IPS-NIHi7 (cell line): Measurements from ENCODE around the gene BCR.
A peak's percentile ranks its signal among the peaks of the same experiment; 100 is the strongest.

Experiments
- DNase-seq: peaks from one replicate; pipeline ENCODE4 v3.0.0; 2012; ENCODE audit warnings: mixed read lengths; ENCODE audit errors: extremely low spot score

The BCR gene

DNA sequence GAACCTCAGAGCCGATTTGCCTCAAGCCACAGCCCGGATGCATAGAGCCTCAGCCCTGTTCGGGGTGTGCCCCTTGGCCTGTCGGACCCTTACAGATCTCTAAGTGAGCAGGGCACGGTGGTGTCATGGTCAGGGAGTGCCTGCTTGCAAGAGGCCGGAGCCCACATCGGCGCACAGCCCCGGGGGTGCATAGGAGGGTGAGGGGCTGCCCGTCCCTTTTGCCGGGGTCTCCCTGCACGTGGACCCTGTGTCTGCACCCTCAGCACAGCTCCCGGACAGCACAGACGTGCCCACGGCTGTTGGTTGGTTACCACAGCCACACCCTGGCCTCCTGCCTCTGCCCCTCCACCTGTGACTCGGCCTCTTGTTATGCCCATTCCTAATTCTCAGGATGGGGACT is 28.5 kb upstream of the BCR start:
- DNase-seq, result no peak

DNA sequence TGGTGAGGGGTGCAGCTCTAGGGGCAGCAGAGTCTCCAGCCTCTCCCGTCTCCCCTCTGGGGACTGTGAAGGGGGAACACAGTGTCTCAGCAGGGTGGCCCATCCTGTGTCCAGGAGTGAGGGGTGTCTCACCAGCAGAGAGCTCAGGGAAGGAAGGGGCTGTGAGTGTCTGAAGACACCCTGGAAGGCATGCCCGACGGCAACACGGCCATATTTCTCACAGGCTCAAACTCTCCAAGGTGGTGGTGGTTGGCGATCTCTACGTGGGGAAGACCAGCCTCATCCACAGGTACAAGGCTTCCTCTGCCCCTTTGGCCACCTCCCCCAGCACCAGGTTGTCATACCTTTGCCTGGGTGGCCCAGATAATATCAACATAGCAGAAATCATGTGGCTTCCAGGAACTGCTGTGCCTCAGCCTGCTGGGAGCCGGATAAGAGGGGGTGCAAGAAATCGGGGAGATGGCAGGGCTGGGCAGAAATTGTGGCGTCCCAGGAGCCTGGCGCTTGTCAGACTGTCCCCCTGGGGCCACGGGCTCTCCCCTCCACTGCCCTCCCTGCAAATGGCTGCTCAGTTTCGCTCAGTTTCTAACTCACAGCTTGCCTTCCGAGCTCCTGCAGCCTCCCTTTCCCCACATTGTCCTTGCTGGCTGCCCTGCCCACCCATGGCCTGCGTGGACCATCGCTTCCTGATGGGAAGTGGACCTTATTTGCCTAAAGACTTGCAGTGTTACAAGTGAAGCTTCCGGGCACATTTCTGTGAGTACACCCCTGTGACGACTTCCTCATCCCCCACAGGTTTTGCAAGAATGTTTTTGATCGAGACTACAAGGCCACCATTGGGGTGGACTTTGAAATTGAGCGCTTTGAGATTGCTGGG is 27.8 kb upstream of the BCR start:
- DNase-seq, result no peak

DNA sequence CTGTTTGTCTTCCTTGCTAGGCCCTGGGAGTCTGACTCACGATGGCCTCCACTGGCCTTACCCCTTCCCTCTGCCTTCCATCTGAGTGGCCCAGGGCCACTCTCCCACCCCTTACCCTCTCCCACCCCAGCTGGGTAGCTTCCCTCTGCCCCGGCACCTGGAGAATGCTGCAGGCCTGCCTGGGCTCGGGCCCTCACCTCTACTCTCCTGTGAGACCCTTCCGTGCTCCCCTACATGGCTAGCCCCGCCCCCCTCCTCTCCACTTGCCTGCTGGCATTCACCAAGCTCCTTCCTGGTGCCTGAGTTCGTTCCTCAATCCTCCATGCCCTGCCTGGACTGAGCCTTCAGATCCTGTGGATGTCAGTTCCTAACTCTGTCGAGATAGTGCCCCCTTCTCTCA is 26.3 kb upstream of the BCR start:
- no peak for DNase-seq

- DNase-seq, result no peak
Measured at GRCh38 chr22:23154461-23154860, 25.8 kb upstream of the BCR start.

- DNase-seq, result no peak
Measured at GRCh38 chr22:23155143-23155542, 25.2 kb upstream of the BCR start.

DNA sequence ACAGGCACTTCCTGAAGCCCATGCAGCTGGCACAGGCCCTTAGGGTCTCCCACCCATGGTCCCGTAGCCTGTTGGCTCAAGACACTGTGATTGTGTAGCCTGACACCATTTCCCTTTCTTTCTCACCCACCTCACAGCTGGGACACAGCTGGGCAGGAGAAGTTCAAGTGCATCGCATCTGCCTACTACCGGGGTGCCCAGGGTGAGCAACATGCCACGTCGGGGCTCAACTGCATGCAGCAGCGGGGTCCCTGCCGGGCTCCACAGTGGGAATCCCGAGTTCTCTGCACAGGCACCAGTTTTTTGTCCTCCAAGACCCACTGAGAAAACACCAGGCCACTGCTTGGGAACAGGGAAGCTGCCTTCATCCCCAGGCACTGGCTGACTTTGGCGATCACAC is 24.5 kb upstream of the BCR start:
- no peak for DNase-seq

GRCh38 chr22:23156286-23156685 is 24.0 kb upstream of the BCR start:
- peak; percentile 54 for DNase-seq

GRCh38 chr22:23157560-23158515 is 22.5 kb upstream of the BCR start:
- DNase-seq, result no peak

- DNase-seq, result no peak
Measured at GRCh38 chr22:23158516-23159290, 21.6 kb upstream of the BCR start.

DNA sequence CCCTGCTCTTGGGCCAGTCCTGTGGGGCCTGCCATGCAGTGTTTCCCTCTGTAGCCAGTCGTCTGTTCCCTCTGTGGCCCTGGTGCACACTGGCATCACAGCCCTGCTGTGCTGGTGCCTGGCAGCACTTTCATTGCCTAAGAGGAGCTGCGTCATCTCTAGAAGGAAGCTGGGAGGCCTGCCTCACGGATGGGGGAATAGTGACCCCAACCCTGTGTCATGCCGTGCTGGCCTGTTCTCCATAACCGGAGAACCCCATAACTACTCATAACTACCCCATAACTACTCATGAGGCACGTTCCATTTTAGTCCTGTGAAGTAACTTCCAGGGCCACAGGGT is 21.0 kb upstream of the BCR start:
- DNase-seq, result no peak

DNA sequence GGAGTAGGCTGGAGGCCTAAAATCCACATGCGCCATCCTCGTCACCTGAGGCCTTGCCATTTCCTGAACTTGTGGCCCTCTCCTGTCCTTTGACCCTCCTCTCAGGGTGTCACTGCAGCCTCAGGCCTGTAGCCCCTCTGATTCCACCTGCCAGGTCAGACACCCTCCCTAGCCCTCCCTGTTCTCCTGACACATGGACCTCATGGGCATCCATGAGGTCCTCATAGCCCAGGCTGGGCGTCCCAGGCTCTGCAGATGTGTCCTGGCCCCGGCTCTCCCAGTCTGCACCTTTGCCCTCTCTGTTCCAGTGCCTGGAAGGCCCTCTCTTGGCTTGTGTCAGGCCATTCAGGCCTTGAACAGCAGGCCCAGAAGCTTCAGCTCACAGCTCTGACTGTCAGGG is 19.3 kb upstream of the BCR start:
- no peak for DNase-seq

- DNase-seq, result no peak
Measured at GRCh38 chr22:23161574-23161973, 18.7 kb upstream of the BCR start.

GRCh38 chr22:23163665-23164064 is 16.6 kb upstream of the BCR start:
- no peak for DNase-seq

- no peak for DNase-seq
Measured at GRCh38 chr22:23164091-23164490, 16.2 kb upstream of the BCR start.

GRCh38 chr22:23166042-23166831 is 14.1 kb upstream of the BCR start:
- DNase-seq, result no peak

DNA sequence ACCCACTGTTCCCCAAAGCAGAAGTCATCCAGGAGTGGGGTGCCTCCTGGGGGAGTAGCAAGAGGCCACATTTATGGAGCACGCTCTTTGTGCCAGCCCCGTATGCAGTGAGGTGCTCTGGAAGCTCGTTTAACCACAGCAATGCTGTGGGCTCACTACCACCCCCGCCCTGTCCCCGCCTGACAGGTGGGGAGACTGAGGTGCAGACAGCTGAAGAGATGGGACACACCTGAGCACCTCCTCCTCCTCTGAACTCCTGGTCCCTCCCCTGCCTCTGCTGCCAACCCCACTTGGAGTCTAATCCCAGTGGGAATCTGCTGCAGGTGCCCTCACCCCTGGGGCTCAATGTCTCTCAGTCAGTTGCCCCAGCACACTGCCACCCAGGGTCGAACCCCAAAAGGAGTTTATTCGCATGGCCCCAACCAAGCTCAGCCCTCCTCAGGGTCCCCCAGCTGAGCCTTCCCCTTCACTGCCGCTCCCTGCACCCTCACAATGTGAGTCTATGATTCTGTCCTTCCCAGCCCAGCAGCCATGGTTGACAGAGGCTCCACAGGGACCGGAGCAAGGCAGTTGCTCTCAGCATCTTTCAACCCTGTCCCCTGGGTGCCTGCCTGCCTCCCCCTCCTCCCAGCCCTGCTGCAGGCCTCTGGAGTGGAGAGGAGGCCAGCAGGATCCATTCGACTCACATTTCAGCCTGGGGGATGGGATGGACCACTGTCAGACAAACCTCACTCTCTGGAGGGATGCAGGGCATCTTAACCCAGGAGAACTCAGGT is 13.3 kb upstream of the BCR start:
- no peak for DNase-seq

DNA sequence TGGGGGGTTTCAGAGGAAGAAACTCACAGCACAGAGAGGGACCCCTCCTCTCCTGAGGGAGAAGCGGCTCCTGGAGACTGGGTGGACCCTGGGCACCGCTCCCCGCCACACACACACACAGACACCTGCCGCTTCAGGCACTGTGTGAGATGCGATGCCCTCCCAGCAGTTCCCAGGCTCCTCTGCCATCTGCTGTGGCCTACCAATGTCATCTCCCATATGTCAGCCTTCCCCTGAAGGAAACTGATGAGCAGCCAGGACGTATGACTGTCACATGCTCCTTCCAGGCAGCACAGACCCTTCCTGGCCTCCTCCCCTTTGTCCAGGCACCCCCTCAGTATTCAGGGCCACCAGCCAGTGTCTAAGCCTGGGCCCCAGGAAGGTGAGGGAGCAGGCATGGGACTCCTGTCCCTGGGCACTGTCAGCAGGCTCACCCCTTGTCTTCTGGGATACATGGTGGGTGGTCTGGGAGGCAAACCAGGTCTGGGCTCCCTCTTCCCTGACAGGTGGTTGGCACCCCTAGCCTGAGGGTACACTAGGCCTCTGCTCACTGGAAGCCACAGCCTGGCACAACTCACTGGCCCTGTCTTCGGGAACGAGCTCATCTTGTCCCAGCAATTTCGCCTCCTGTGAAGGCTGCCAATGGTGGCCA is 11.8 kb upstream of the BCR start:
- DNase-seq, result no peak

- DNase-seq, result no peak
Measured at GRCh38 chr22:23169043-23169406, 11.3 kb upstream of the BCR start.

DNA sequence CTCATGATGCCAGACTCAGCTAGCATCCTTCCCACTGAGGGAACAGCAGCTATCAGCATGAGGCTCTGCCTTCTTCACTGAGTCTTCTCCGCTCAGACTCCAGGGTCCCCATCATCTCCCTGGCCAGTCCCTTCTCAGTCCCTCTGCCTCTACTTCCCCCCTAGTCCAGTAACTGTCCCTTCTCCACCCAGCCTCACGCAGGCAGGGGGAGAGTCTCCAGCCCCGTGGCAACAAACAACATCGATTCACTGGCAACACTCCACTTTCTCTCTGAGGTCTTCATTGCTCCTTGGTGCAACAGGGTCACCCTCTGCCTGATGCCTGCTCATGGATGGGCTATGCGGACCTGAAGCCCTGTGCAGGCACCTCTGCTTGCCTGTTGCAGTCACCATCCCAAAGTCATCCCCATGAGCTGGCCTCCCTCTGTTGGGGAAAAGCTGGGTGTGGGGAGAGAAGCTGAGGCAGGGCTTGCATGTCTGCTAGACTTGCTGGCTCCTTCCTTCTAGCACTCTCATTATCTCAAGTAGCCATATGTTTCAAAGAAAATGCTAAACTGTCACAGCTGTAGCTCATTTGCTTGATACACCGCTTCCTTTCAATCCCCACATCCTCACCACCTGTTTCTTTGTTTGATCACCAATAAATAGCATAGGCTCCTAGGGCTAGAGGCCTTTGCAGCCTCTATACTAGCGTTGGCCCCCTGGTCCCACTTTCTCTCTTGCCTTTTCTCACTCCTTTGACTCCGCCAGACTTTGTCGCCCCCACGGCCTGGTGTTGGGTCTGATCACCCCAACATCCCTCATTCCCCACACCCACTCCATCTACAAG is 4.3 kb upstream of the BCR start:
- no peak for DNase-seq
